Measurements from ENCODE around the gene IPO9. TPM values are rescaled to one million over a fixed set of nuclear protein-coding genes. Genes with fewer than 3 reads are reported as not detected.

Gene IPO9
- total RNA-seq, 2 donors from 2014 or later, result 16.9 to 18.9 TPM

- intact Hi-C loops (cut with DNase I), result no loop called here
- 94% methylated on average over 12 of the region's 12 CpGs for WGBS
- Histone ChIP-seq H3K27me3 (replicated peaks; ENCODE audit: insufficient read depth) (no peaks in the 10 kb centered on the region), H3K4me1 (replicated peaks) (peaks cover 4% of the 10 kb centered on the region), H3K36me3 (no peaks in the 10 kb centered on the region), H3K27ac (no peak overlapping the region), H3K9me3 (no peaks in the 10 kb centered on the region), H3K4me3 (no peak overlapping the region)
- TF ChIP-seq, protein P1, sequence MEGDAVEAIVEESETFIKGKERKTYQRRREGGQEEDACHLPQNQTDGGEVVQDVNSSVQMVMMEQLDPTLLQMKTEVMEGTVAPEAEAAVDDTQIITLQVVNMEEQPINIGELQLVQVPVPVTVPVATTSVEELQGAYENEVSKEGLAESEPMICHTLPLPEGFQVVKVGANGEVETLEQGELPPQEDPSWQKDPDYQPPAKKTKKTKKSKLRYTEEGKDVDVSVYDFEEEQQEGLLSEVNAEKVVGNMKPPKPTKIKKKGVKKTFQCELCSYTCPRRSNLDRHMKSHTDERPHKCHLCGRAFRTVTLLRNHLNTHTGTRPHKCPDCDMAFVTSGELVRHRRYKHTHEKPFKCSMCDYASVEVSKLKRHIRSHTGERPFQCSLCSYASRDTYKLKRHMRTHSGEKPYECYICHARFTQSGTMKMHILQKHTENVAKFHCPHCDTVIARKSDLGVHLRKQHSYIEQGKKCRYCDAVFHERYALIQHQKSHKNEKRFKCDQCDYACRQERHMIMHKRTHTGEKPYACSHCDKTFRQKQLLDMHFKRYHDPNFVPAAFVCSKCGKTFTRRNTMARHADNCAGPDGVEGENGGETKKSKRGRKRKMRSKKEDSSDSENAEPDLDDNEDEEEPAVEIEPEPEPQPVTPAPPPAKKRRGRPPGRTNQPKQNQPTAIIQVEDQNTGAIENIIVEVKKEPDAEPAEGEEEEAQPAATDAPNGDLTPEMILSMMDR (IDR thresholded peaks at IDR 0.05), result no peak
- TF ChIP-seq POLR2A (IDR thresholded peaks at IDR 0.05), result no peak
- TF ChIP-seq POLR2AphosphoS5 (IDR thresholded peaks at IDR 0.05), result no peak
- no peak for DNase-seq (ENCODE audit: low spot score)
Observed at GRCh38 chr1:201782353-201782752, 46.6 kb upstream of the IPO9 start.

- Histone ChIP-seq H3K9me3 (no peaks in the 10 kb centered on the region), H3K27me3 (replicated peaks; ENCODE audit: insufficient read depth) (no peaks in the 10 kb centered on the region), H3K4me1 (replicated peaks) (peaks cover 2% of the 10 kb centered on the region), H3K27ac (no peak overlapping the region), H3K36me3 (no peaks in the 10 kb centered on the region), H3K4me3 (no peak overlapping the region)
- TF ChIP-seq POLR2AphosphoS5 (IDR thresholded peaks at IDR 0.05), result no peak
- TF ChIP-seq POLR2A (IDR thresholded peaks at IDR 0.05), result no peak
- TF ChIP-seq, protein P1 (IDR thresholded peaks at IDR 0.05), result no peak
- 89% methylated on average over 2 of the region's 2 CpGs for WGBS
- intact Hi-C loops (cut with DNase I), result no loop called here
- no peak for DNase-seq (ENCODE audit: low spot score)
Observed at GRCh38 chr1:201783058-201783457, 45.9 kb upstream of the IPO9 start.

DNA sequence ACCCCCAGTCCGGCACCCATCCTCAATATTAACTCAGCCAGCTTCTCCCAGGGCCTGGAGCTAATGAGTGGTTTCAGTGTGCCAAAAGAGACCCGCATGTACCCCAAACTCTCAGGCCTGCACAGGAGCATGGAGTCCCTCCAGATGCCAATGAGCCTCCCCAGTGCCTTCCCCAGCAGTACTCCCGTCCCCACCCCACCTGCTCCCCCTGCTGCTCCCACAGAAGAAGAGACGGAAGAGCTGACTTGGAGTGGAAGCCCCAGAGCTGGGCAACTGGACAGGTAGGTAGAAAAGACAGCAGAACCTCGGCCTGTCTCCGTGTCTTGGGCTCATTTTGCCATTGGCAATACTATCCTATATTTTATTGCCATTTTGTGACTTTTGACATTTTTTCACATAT lies 45.4 kb upstream of the IPO9 start:
- H3K4me3 ChIP-seq, result no peak overlapping the region
- DNase-seq (ENCODE audit: low spot score), result no peak
- H3K4me1 ChIP-seq (replicated peaks), result no peaks in the 10 kb centered on the region
- no peak overlapping the region for H3K27ac ChIP-seq
- H3K9me3 ChIP-seq, result no peaks in the 10 kb centered on the region
- 95% methylated on average over 6 of the region's 6 CpGs for WGBS
- no peaks in the 10 kb centered on the region for H3K27me3 ChIP-seq (replicated peaks; ENCODE audit: insufficient read depth)
- no peaks in the 10 kb centered on the region for H3K36me3 ChIP-seq
- intact Hi-C loops (cut with DNase I), result no loop called here
- TF ChIP-seq POLR2A (IDR thresholded peaks at IDR 0.05) (no peak), POLR2AphosphoS5 (IDR thresholded peaks at IDR 0.05) (no peak)
- TF ChIP-seq, protein P1 (IDR thresholded peaks at IDR 0.05), result no peak

DNA sequence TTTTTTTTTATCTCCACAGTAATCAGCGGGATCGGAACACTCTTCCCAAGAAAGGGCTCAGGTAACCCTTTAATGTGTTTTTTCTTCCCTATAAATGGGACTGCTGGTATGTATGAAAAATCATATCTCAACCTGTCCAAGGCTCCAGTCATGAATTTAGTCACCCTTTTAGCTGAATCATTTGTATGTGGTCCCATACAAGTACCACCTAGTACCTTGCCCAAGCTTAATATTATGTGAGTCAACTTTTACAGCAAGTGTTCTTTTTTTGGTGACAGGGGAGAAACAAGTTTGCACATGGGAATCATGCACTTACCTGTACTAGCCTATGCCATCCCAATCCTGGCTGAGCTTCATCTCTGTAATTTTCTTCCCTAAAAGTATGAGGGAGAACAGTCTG lies 43.7 kb upstream of the IPO9 start:
- H3K36me3 ChIP-seq, result no peaks in the 10 kb centered on the region

GRCh38 chr1:201786824-201787223 lies 42.1 kb upstream of the IPO9 start:
- Histone ChIP-seq H3K36me3 (no peaks in the 10 kb centered on the region), H3K9me3 (no peaks in the 10 kb centered on the region), H3K27ac (no peak overlapping the region), H3K4me1 (replicated peaks) (peaks cover 9% of the 10 kb centered on the region), H3K27me3 (replicated peaks; ENCODE audit: insufficient read depth) (no peaks in the 10 kb centered on the region), H3K4me3 (no peak overlapping the region)
- TF ChIP-seq POLR2AphosphoS5 (IDR thresholded peaks at IDR 0.05) (no peak), POLR2A (IDR thresholded peaks at IDR 0.05) (no peak)
- TF ChIP-seq, protein P1 (IDR thresholded peaks at IDR 0.05), result no peak
- WGBS, result 64% methylated on average over 5 of the region's 5 CpGs
- no peak for DNase-seq (ENCODE audit: low spot score)
- intact Hi-C loops (cut with DNase I), result no loop called here

More for the DNA sequence above, 43.7 kb upstream of the IPO9 start:
- Histone ChIP-seq H3K4me3 (no peak overlapping the region), H3K9me3 (no peaks in the 10 kb centered on the region), H3K27ac (no peak overlapping the region), H3K27me3 (replicated peaks; ENCODE audit: insufficient read depth) (no peaks in the 10 kb centered on the region), H3K4me1 (replicated peaks) (no peaks in the 10 kb centered on the region)
- 59% methylated on average over 2 of the region's 2 CpGs for WGBS
- TF ChIP-seq, protein P1 (IDR thresholded peaks at IDR 0.05), result no peak
- no peak for TF ChIP-seq POLR2AphosphoS5 (IDR thresholded peaks at IDR 0.05)
- TF ChIP-seq POLR2A (IDR thresholded peaks at IDR 0.05), result no peak
- intact Hi-C loops (cut with DNase I), result no loop called here
- no peak for DNase-seq (ENCODE audit: low spot score)

Measured in prostate gland (tissue), 2 donors.